Activated CD8-positive, alpha-beta T cell treated with anti-CD3 and anti-CD28 coated beads for 36 hours (primary cell): Measurements from ENCODE around the gene ITPRIP. TPM values are rescaled to one million over a fixed set of nuclear protein-coding genes. Genes with fewer than 3 reads are reported as not detected.

Experiments used
- ATAC-seq: fragments of 200-7000 bp; cut with Tn5 transposase; one replicate; pipeline ENCODE4 v1.10.0; 2021; ENCODE audit warnings: mild to moderate bottlenecking, moderate library complexity
- CTCF ChIA-PET: fragments of 350-600 bp; sonication (Branson Sonifier 250); formaldehyde crosslinking; loops from one replicate; lab custom pipeline; 2021; ENCODE audit warnings: antibody characterized with exemption; lab: Charles Lee
- POLR2A ChIA-PET: fragments of 350-600 bp; sonication (Branson Sonifier 250); formaldehyde crosslinking; loops from one replicate; lab custom pipeline; 2021; ENCODE audit warnings: antibody characterized with exemption; lab: Charles Lee
- DNase-seq: peaks from one replicate; pipeline ENCODE4 v3.0.0-alpha.2; 2020
- H3K27ac Mint-ChIP-seq: one replicate; pipeline ENCODE4 v1.8.0; 2021; ENCODE audit warnings: mild to moderate bottlenecking, mixed read lengths
- H3K27me3 Mint-ChIP-seq: one replicate; pipeline ENCODE4 v1.8.0; 2021; ENCODE audit warnings: mixed read lengths
- H3K36me3 Mint-ChIP-seq: one replicate; pipeline ENCODE4 v1.8.0; 2021; ENCODE audit warnings: low read depth, mixed read lengths
- H3K4me1 Mint-ChIP-seq: one replicate; pipeline ENCODE4 v1.8.0; 2021; ENCODE audit warnings: low read depth, mixed read lengths
- H3K4me3 Mint-ChIP-seq: one replicate; pipeline ENCODE4 v1.8.0; 2021; ENCODE audit warnings: mild to moderate bottlenecking, moderate library complexity, mixed read lengths
- H3K9me3 Mint-ChIP-seq: one replicate; pipeline ENCODE4 v1.8.0; 2021; ENCODE audit warnings: mixed read lengths
- intact Hi-C: fragments of 100-400 bp; cut with micrococcal nuclease; formaldehyde crosslinking; loops from one replicate; pipeline ENCODE4 v1.10.0; 2022
- microRNA-seq: library from miRNA; unstranded; fragments of <30 nt; microRNA quantifications from one replicate; pipeline ENCODE4 v1.2.0, GENCODE V29; 2022; ENCODE audit warnings: borderline microRNAs expressed, borderline replicate concordance
- total RNA-seq, 2 experiments: library from RNA; stranded (reverse); gene quantifications; one replicate each; pipeline ENCODE4 v1.2.3, GENCODE V29; 2021
- TF ChIP-seq, protein P1 (sequence below): fragments of 200-600 bp; IDR thresholded peaks from one replicate; pipeline ENCODE4 v1.8.0; 2022; ENCODE audit warnings: antibody characterized with exemption, mild to moderate bottlenecking

ITPRIP gene
- total RNA-seq, 2 experiments from 2014 or later = 18.3 to 18.9 TPM

- Mint-ChIP-seq H3K4me3 (peak overlapping the region; percentile 59), H3K27ac (peak overlapping the region; percentile 94), H3K27me3 (no peaks in the 10 kb centered on the region), H3K36me3 (peaks cover 85% of the 10 kb centered on the region), H3K4me1 (peaks cover 81% of the 10 kb centered on the region), H3K9me3 (no peaks in the 10 kb centered on the region)
- CTCF ChIA-PET = interaction anchor here (1.2 to 1.4 kb wide), 3 partner anchors 11 to 77 kb away, joined by 3 to 7 read pairs (median 4); no protein-coding TSS in a partner anchor
- TF ChIP-seq, protein P1, sequence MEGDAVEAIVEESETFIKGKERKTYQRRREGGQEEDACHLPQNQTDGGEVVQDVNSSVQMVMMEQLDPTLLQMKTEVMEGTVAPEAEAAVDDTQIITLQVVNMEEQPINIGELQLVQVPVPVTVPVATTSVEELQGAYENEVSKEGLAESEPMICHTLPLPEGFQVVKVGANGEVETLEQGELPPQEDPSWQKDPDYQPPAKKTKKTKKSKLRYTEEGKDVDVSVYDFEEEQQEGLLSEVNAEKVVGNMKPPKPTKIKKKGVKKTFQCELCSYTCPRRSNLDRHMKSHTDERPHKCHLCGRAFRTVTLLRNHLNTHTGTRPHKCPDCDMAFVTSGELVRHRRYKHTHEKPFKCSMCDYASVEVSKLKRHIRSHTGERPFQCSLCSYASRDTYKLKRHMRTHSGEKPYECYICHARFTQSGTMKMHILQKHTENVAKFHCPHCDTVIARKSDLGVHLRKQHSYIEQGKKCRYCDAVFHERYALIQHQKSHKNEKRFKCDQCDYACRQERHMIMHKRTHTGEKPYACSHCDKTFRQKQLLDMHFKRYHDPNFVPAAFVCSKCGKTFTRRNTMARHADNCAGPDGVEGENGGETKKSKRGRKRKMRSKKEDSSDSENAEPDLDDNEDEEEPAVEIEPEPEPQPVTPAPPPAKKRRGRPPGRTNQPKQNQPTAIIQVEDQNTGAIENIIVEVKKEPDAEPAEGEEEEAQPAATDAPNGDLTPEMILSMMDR = no peak
- intact Hi-C loops = no loop called here
- DNase-seq = no peak
- POLR2A ChIA-PET = interaction anchor here (0.9 kb wide), 1 partner anchor 14 kb away, joined by 3 read pairs; no protein-coding TSS in a partner anchor
- ATAC-seq = peak; percentile 73
Observed at GRCh38 chr10:104260775-104261115, 77.5 kb downstream of the ITPRIP start.

GRCh38 chr10:104259999-104260774 is 78.1 kb downstream of the ITPRIP start:
- Mint-ChIP-seq H3K4me3 (peak overlapping the region; percentile 59), H3K27ac (peak overlapping the region; percentile 94), H3K4me1 (peaks cover 76% of the 10 kb centered on the region), H3K36me3 (peaks cover 83% of the 10 kb centered on the region), H3K9me3 (no peaks in the 10 kb centered on the region), H3K27me3 (no peaks in the 10 kb centered on the region)
- intact Hi-C loops = no loop called here
- no peak for DNase-seq
- TF ChIP-seq, protein P1 = no peak
- ChIA-PET POLR2A (interaction anchor here (0.9 kb wide), 1 partner anchor 15 kb away, joined by 3 read pairs; no protein-coding TSS in a partner anchor), CTCF (interaction anchor here (0.9 to 1.4 kb wide), 4 partner anchors 11 to 77 kb away, joined by 3 to 7 read pairs (median 4); no protein-coding TSS in a partner anchor)
- ATAC-seq = peak; percentile 35

Small RNA genes within 50 kb of the gene (microRNA-seq; reads per million reads assigned to microRNA genes)
- gene MIR4482 = not detected

Other genes starting within 250 kb of the ITPRIP start
- gene SFR1, start 216.3 kb downstream of the ITPRIP start, total RNA-seq = 10 to 100 TPM; 16.8 to 17.9 TPM
- gene CFAP43, start 106.1 kb downstream of the ITPRIP start, total RNA-seq = under 1 TPM in 1 of 2 experiments, not detected in 1; 0.16 TPM
- gene GSTO1, start 83.6 kb downstream of the ITPRIP start, total RNA-seq = 100 to 1,000 TPM; 179 to 189 TPM
- gene GSTO2, start 69.3 kb downstream of the ITPRIP start, total RNA-seq = 1 to 10 TPM; 1.8 to 2.7 TPM
- under 1 TPM; 0.27 to 0.38 TPM for gene CFAP58, start 15.4 kb upstream of the ITPRIP start, total RNA-seq